Non-pigmented ciliary epithelial cell (primary cell): ENCODE results near the gene OSBPL10.
A peak's percentile ranks its signal among the peaks of the same experiment; 100 is the strongest.
"Not testable (repeated sequence)": the region's sequence is repeated elsewhere in the genome, so short reads cannot be mapped to it uniquely, and the experiment has no call there.

ENCODE experiments used
- DNase-seq: peaks from one replicate; pipeline ENCODE4 v3.0.0-alpha.2; 2010; ENCODE audit warnings: low read depth

Gene OSBPL10

DNA sequence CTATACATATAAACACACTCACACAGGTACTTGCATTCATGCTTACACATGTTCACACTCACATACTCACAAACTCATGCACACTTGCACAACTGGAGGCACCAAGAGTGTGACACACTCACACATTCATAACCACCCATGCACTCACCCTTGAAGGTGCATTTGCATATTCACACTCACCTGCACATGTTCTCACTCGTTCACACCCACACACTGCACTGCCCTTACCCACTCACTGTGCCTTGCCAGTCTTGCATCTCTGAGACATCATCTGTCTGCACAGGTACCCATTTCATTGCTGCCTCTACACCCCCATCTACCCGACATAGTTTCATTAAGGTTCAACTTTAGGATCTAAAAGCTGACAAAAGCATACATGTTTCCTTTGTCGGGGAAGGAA is 95.8 kb downstream of the OSBPL10 start:
- DNase-seq: no peak

DNA sequence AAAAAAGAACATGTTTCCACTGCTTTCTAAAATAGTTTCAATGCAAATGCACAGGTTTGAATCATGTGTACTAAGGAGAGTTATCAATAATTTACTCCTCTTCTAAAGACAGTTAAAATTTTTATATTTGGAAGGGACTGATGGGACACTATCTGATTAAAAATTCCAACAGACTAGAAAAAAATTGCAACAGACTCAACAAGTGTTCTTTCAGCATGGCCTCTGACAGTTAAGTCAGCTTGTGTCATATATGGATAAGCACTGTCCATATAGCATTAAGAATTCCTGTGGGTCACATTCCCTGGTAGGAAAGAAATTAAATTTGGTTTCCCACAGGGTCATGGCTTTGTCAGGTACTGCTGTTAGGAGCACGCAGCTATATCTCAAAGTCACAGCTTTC is 96.8 kb downstream of the OSBPL10 start:
- DNase-seq: no peak

- DNase-seq: no peak
Measured at GRCh38 chr3:31882895-31883294, 98.2 kb downstream of the OSBPL10 start.

DNA sequence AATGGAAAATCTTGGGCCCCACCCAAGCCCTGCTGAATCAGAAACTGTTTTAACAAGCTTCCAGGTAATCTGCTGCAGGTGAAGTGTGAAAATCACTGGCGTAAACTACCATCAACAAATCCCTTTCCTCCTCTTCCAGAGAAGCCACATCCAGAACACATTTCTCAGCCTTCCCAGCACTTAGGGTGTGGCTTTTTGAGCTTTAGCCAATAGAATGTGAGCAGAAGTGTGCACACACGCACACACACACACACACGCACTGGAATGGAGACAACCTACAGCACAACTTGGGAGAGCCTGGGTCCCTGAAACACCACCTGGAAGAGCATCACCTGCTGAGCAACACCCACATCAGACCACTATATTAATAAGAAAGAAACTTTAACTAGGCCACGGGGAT is 98.6 kb downstream of the OSBPL10 start:
- DNase-seq: no peak

DNA sequence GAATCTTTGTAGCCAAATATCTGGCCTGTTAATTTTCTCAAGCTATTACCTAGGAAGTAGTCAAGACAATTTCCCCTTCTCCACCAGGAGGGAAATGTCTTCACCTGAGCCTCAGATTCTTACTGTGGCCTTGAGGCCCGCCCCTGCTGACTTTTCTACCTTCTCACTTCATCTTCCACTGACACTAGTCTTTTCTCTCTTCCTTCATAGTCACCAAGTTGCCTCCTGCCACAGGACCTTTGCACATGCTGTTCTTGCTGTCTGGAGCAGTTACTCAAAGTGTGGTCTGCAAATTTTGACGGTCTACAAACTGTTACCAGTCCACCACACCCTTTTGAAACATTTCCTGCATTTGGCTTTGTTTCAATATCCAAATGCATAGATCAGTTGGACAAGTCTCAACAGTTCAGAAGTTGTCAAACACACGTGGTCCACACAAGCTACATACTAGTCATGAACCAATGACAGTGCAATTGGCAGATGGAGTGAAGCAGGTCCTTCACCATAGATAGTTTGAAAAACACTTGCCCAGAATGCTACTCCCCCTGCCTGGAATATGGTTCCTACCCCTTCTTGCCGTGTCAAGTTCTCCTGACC is 100.5 kb downstream of the OSBPL10 start:
- DNase-seq: no peak

- DNase-seq: no peak
Measured at GRCh38 chr3:31880020-31880419, 101.0 kb downstream of the OSBPL10 start.

DNA sequence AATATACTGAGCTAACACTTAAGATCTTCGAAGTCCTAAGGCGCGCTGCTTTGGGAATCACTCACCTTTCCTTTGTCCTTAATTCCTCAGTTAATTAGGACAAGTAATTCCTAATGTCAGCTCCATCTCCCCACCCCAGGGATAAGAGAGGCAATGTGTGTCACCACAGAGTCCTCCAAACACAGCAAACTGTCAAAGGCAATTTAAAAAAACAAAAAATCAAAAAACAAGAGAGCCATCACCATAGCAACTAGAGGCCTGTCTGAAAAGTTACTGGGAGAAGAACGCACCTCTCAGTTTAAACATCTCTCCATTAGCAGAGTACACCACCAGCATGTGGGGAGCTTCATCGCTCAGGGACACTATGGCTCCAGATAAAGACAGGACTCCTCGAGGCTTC is 101.7 kb downstream of the OSBPL10 start:
- no peak for DNase-seq

DNA sequence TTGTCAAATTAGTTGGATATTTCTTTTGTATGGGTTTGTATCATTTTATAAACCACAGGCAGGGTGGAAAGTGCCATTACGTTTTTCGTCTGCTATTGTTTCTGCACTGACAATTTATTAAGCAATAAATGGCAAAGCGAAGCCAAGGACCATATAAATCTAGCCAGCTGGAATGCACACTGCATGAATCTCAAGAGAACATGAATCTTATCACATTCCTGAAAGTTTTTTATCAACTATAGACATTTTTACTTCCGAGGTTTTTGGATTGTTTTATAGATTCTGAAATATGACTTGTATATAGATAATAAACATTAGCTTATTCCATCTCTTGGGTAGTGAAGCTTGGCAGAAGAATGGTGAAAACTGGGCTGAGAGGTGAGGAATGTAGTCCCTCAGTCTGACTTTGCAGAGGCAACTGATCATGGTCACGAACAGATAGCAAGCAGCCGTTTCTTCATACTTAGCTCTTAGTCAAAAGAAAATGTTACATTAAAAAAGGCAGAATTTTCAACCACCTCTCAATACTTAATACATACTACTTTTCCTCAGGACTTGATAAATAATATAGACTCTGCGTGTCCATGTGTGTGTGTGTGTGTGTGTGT is 102.7 kb downstream of the OSBPL10 start:
- DNase-seq: peak; percentile 4

DNA sequence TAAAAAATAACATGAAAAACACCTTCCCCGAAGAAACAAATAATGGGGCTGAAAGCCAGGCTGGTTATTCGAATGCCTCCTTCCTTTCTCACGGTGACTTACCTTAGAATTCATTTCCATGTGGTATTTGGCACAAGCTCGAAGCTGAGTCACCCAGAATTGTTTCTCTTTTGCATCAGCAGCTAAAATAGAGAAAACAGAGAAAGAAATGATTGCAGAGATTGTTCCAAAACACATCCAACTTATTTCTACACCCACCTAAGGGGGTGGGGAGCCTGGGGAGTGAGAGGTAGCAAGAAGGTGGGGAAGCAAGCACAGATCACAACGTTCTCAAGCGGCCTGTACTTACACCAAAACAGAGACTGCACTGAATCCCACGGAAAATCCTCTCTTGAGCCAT is 104.7 kb downstream of the OSBPL10 start:
- peak; percentile 32 for DNase-seq

- DNase-seq: no peak
Measured at GRCh38 chr3:31875437-31875836, 105.6 kb downstream of the OSBPL10 start.

GRCh38 chr3:31873254-31873820 is 107.7 kb downstream of the OSBPL10 start:
- no peak for DNase-seq

DNA sequence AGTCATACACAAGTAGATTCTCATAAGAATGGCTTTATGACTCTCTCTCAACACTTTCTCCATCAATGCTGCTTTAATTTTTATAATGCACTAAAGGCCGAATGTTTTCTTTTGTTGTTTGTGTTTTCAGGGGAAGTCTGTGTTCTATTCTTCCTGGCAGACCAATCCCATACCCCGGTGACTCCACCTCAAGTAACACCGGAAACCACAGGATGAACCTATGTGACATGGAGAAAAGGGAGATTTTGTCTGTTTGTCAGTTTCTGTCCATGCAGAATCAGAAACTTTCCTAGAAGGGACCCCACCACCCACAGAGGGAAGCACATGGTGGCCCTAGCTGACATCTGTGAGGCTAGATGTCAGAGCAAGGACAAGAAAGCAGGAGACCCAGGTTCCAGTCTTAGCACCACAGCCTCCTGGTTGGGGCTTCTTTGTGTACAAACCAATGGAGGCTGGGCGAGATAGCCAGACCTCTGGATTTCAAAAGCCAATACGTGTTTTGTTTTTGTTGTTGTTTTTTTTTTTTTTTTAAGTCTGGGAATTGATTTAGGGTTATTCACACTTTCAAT is 109.0 kb downstream of the OSBPL10 start:
- DNase-seq: no peak

DNA sequence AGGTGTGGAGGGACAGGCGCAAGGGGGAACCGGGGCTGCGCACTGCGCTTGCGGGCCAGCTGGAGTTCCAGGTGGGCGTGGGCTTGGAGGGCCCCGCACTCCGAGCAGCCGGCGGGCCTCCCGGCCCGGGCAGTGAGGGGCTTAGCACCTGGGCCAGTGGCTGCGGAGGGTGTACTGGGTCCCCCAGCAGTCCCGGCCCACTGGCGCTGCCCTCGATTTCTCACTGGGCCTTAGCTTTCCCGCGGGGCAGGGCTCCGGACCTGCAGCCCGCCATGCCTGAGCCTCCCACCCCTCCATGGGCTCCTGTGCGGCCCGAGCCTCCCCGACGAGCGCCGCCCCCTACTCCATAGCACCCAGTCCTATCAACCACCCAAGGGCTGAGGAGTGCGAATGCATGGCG is 111.0 kb downstream of the OSBPL10 start:
- DNase-seq: not testable (repeated sequence)

GRCh38 chr3:31868236-31868635 is 112.8 kb downstream of the OSBPL10 start:
- DNase-seq: no peak

DNA sequence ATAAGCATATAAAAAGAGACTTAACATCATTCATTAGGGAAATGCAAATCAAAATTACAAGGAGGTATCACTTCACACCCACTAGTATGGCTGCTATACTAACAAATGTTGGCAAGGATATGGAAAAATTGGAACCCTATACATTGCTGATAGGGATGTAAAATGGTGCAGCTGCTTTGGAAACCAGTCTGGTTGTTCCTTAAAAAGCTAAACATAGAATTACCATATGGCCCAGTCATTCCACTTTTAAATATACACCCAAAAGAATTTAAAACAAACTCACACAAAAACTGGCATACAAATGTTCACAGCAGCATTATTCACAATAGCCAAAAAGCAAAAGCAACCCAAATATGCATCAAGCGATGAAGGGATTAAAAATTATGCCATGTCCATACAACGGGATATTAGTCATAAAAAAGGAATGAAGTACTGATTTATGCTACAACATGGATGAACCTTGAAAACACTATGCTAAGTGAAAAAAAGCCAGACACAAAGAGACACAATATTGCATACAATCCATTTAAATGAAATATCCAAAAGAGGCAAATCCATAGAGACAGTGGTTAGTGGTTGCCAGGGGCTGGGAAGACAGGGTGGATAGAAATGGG is 118.3 kb downstream of the OSBPL10 start:
- DNase-seq: no peak

- DNase-seq: no peak
Measured at GRCh38 chr3:31861826-31862225, 119.2 kb downstream of the OSBPL10 start.

DNA sequence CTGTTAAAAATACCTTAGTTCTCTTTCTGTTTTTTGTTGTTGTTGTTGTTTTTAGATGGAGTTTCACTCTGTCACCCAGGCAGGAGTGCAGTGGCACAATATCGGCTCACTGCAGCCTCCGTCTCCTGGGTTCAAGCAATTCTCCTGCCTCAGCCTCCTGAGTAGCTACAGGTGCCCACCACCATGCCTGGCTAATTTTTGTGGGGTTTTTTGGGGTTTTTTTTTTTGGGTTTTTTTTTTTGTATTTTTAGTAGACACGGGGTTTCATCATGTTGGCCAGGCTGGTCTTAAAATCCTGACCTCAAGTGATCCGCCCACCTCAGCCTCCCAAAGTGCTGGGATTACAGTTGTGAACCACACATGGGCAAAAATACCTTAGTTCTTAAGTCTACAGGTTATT is 120.4 kb downstream of the OSBPL10 start:
- DNase-seq: not testable (repeated sequence)

GRCh38 chr3:31859245-31859644 is 121.8 kb downstream of the OSBPL10 start:
- DNase-seq: no peak

- DNase-seq: no peak
Measured at GRCh38 chr3:31858439-31858838, 122.6 kb downstream of the OSBPL10 start.

DNA sequence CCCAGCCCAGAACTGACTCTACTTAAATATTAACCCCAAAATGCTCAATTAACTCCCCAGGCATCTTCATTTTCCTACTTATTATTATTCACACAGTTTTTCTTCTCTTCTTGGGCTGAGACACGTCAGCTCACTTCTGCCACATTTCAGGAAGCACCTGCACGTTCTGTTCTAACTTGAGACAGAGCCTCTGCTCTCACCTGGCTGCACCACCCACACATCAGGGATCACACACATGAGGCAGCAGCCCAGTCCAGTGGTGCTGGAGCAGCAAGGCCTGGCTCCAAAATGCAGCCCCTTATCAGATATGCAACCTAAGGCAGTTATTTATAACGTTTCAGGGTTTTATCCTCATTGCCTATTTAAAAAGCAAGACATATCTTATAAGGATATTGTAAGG is 127.5 kb downstream of the OSBPL10 start:
- no peak for DNase-seq

DNA sequence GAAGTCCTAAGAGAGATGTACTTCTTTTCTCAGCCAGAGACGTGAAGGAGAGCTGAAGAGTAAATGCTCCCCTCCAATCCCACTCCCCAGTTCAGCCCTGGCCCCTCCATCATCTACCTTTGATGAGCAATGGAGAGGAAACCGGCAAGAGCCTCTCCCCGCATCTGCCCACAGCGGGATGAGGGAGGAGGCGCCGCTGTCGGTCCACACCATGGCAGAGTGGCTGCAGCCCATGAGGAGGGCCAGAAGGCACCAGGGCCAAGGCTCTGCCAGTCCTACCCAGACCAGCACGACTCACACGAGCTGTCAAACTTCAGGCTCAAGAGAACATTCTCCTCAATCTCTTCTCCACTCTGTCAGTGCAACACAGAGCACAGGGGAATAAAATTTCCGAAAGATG is 129.8 kb downstream of the OSBPL10 start:
- DNase-seq: no peak

- no peak for DNase-seq
Measured at GRCh38 chr3:31848911-31849310, 132.2 kb downstream of the OSBPL10 start.

DNA sequence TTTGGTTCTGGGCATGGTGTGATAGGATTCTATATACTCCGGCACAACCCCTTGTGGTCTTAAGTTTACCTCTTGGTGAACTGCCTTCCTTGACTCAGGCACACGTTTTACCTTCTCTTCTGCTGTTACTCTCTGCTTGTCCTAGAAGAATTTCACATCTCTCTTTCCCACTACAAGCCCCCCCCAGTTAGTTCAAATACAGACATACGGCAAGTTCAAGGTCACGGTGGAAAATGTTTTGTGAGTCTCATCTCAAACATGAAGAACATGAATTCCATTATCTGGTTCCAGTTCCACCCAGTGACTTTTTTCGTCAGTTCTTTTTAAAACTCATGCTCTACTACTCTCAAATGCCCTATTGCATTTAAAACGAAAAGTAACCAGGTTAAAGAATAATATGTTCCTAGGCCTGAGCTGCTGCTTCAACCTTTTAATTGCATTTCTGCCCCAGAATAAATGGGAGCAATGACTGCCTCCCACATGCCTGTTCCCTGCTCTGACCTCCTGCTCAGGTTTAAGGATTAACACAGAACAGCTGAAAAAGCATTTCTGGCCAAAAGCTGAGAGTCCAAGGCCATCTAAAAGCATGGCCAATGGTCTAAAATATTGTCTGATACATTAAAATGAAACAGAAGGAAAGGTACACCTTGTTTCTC is 132.8 kb downstream of the OSBPL10 start:
- DNase-seq: no peak
